ENCODE data around the gene NR5A1.

NR5A1 gene

GRCh38 chr9:124499216-124499615 lies 8.0 kb downstream of the NR5A1 start:
- no peak for TF ChIP-seq PPARA (CRISPR knock-in tag; IDR thresholded peaks at IDR 0.05; ENCODE audit: borderline replicate concordance)
- no peak for TF ChIP-seq SNAI2 (CRISPR knock-in tag; IDR thresholded peaks at IDR 0.05)
- TF ChIP-seq, protein P1, sequence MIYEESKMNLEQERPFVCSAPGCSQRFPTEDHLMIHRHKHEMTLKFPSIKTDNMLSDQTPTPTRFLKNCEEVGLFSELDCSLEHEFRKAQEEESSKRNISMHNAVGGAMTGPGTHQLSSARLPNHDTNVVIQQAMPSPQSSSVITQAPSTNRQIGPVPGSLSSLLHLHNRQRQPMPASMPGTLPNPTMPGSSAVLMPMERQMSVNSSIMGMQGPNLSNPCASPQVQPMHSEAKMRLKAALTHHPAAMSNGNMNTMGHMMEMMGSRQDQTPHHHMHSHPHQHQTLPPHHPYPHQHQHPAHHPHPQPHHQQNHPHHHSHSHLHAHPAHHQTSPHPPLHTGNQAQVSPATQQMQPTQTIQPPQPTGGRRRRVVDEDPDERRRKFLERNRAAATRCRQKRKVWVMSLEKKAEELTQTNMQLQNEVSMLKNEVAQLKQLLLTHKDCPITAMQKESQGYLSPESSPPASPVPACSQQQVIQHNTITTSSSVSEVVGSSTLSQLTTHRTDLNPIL (CRISPR knock-in tag; IDR thresholded peaks at IDR 0.05; ENCODE audit: low read depth), result no peak
- ATAC-seq, result no peak

DNA sequence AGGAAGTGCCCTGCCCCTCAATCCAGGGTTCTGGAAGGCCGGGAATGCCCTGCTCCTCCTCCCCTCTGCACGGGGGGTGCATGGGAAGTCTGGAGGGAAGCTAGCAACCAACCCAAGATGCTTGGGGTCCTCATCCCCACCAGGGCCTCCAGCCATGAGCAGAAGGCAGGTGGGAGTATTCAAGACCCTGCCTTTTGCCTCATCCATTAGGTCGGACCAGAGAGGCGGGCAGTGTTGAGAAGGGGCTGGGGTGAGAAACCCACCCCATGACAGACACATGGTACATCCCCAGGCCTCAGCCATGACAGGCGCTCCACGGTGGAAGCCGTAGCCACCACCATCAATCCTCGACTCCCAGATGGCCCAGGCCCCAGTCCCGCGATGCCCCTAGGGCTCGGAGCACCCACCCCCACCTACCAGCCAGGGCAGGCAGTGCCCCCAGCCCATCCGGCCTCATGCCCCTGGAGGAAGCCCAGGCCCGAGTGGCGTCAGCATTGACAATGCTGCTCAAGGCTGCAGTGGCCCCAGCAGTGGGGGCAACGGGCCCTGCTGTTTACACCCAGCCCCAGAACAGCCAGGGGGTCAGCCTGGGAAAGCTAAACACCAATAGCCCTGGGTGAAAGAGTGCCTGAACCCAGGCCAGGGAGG lies 8.6 kb downstream of the NR5A1 start:
- ATAC-seq, result no peak
- TF ChIP-seq ZNF565 (CRISPR knock-in tag; conservative IDR thresholded peaks at IDR 0.05; ENCODE audit: low read depth) (no peak), CSDC2 (CRISPR knock-in tag; IDR thresholded peaks at IDR 0.05) (no peak), TOX (CRISPR knock-in tag; IDR thresholded peaks at IDR 0.05; ENCODE audit: borderline replicate concordance) (no peak), SNAI2 (CRISPR knock-in tag; IDR thresholded peaks at IDR 0.05) (no peak), ESRRG (CRISPR knock-in tag; IDR thresholded peaks at IDR 0.05) (no peak), RARB (CRISPR knock-in tag; IDR thresholded peaks at IDR 0.05) (no peak), BACH2 (CRISPR knock-in tag; IDR thresholded peaks at IDR 0.05; ENCODE audit: borderline replicate concordance) (no peak), ZFP3 (CRISPR knock-in tag; IDR thresholded peaks at IDR 0.05) (no peak), ZFP30 (CRISPR knock-in tag; IDR thresholded peaks at IDR 0.05) (no peak), OSR1 (CRISPR knock-in tag; IDR thresholded peaks at IDR 0.05) (no peak), ISL1 (CRISPR knock-in tag; IDR thresholded peaks at IDR 0.05) (no peak), ZNF70 (CRISPR knock-in tag; IDR thresholded peaks at IDR 0.05) (no peak), ZNF8 (CRISPR knock-in tag; IDR thresholded peaks at IDR 0.05) (no peak), ARNTL (CRISPR knock-in tag; IDR thresholded peaks at IDR 0.05; ENCODE audit: borderline replicate concordance, low read depth) (no peak), POU6F1 (CRISPR knock-in tag; IDR thresholded peaks at IDR 0.05; ENCODE audit: borderline replicate concordance, low read depth) (no peak), TCF4 (CRISPR knock-in tag; IDR thresholded peaks at IDR 0.05; ENCODE audit: borderline replicate concordance) (no peak)
- TF ChIP-seq, protein P2, sequence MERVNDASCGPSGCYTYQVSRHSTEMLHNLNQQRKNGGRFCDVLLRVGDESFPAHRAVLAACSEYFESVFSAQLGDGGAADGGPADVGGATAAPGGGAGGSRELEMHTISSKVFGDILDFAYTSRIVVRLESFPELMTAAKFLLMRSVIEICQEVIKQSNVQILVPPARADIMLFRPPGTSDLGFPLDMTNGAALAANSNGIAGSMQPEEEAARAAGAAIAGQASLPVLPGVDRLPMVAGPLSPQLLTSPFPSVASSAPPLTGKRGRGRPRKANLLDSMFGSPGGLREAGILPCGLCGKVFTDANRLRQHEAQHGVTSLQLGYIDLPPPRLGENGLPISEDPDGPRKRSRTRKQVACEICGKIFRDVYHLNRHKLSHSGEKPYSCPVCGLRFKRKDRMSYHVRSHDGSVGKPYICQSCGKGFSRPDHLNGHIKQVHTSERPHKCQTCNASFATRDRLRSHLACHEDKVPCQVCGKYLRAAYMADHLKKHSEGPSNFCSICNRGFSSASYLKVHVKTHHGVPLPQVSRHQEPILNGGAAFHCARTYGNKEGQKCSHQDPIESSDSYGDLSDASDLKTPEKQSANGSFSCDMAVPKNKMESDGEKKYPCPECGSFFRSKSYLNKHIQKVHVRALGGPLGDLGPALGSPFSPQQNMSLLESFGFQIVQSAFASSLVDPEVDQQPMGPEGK (CRISPR knock-in tag; IDR thresholded peaks at IDR 0.05; ENCODE audit: borderline replicate concordance), result no peak
- TF ChIP-seq, protein P1 (CRISPR knock-in tag; IDR thresholded peaks at IDR 0.05; ENCODE audit: low read depth), result no peak
- TF ChIP-seq, protein P3, sequence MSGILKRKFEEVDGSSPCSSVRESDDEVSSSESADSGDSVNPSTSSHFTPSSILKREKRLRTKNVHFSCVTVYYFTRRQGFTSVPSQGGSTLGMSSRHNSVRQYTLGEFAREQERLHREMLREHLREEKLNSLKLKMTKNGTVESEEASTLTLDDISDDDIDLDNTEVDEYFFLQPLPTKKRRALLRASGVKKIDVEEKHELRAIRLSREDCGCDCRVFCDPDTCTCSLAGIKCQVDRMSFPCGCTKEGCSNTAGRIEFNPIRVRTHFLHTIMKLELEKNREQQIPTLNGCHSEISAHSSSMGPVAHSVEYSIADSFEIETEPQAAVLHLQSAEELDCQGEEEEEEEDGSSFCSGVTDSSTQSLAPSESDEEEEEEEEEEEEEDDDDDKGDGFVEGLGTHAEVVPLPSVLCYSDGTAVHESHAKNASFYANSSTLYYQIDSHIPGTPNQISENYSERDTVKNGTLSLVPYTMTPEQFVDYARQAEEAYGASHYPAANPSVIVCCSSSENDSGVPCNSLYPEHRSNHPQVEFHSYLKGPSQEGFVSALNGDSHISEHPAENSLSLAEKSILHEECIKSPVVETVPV (CRISPR knock-in tag; IDR thresholded peaks at IDR 0.05), result no peak

DNA sequence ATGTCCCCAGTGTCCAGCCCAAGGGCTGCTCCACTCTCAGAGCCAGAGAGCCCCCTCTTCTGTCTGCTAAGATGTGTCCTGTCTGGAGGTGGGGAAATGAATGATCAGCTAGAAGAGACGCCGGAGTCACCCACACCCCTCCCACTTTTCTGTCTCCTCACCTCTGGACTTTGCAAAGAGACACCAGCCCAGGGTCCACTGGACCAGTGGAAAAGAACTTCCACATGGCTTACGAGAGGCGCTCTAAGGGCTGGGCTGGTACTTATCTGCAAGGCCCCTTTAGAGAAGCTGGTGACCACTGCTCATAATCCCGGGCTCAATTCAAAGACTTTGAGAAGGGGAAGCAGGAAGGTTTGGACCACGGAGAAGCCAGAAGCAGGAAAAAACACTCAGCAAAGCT lies 9.2 kb downstream of the NR5A1 start:
- ATAC-seq, result no peak
- TF ChIP-seq ESRRG (CRISPR knock-in tag; IDR thresholded peaks at IDR 0.05) (no peak), OSR1 (CRISPR knock-in tag; IDR thresholded peaks at IDR 0.05) (no peak), ZNF565 (CRISPR knock-in tag; conservative IDR thresholded peaks at IDR 0.05; ENCODE audit: low read depth) (no peak), ZNF70 (CRISPR knock-in tag; IDR thresholded peaks at IDR 0.05) (no peak), POU6F1 (CRISPR knock-in tag; IDR thresholded peaks at IDR 0.05; ENCODE audit: borderline replicate concordance, low read depth) (no peak), ISL1 (CRISPR knock-in tag; IDR thresholded peaks at IDR 0.05) (no peak), RARB (CRISPR knock-in tag; IDR thresholded peaks at IDR 0.05) (no peak)
